WTC11 (cell line): ENCODE results near the gene ZNF354C.

Experiments
- GABPB1 ChIP-seq: sonication (generic); formaldehyde crosslinking; IDR thresholded peaks from 2 replicates; pipeline ENCODE4 v1.8.1; 2023; ENCODE audit warnings: mild to moderate bottlenecking, missing genetic modification reagents
- NR2C2 ChIP-seq: sonication (generic); formaldehyde crosslinking; IDR thresholded peaks from 2 replicates; pipeline ENCODE4 v1.8.0; 2022; ENCODE audit warnings: mild to moderate bottlenecking, missing genetic modification reagents
- SP1 ChIP-seq: sonication (generic); formaldehyde crosslinking; conservative IDR thresholded peaks from 2 replicates; pipeline ENCODE4 v1.8.1; 2022; ENCODE audit warnings: missing genetic modification reagents
- TF ChIP-seq, protein P1 (sequence below): sonication (generic); formaldehyde crosslinking; IDR thresholded peaks from 2 replicates; pipeline ENCODE4 v1.8.0; 2022; ENCODE audit warnings: missing genetic modification reagents

DNA sequence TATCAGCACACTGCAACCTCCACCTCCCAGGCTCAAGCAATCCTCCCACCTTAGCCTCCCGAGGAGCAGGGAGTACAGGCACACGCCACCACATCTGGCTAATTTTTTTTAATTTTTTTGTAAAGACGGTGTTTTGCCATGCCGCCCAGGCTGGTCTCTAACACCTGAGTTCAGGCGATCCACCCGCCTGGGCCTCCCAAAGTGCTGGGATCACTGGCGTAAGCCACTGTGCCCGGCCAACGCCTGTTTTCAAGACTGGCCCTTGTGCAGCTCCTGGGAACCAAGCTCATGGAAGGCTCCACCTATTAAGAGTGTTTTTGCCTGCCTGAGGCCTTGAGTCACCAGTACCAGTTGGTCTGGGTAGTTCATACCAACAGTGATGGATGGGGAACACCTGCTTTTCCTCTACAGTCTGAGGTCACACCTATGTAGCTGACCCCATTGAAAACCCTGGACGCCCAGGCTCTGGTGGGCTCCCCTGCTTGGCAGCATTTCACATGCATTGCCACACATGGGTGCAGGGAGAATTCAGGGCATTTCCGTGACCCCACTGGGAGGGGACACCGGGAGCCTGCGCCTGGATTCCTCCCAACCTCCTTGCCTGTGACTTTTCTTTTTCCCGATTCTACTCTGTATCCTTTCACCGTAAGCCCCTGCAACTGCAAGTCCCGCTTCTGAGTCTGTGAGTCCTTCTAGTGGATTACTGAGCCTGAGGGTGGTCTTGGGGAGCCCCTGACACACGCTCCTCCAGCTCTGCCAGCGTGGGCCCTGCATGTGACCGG is 63.5 kb downstream of the ZNF354C start:
- TF ChIP-seq, protein P1, sequence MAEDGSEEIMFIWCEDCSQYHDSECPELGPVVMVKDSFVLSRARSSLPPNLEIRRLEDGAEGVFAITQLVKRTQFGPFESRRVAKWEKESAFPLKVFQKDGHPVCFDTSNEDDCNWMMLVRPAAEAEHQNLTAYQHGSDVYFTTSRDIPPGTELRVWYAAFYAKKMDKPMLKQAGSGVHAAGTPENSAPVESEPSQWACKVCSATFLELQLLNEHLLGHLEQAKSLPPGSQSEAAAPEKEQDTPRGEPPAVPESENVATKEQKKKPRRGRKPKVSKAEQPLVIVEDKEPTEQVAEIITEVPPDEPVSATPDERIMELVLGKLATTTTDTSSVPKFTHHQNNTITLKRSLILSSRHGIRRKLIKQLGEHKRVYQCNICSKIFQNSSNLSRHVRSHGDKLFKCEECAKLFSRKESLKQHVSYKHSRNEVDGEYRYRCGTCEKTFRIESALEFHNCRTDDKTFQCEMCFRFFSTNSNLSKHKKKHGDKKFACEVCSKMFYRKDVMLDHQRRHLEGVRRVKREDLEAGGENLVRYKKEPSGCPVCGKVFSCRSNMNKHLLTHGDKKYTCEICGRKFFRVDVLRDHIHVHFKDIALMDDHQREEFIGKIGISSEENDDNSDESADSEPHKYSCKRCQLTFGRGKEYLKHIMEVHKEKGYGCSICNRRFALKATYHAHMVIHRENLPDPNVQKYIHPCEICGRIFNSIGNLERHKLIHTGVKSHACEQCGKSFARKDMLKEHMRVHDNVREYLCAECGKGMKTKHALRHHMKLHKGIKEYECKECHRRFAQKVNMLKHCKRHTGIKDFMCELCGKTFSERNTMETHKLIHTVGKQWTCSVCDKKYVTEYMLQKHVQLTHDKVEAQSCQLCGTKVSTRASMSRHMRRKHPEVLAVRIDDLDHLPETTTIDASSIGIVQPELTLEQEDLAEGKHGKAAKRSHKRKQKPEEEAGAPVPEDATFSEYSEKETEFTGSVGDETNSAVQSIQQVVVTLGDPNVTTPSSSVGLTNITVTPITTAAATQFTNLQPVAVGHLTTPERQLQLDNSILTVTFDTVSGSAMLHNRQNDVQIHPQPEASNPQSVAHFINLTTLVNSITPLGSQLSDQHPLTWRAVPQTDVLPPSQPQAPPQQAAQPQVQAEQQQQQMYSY (CRISPR knock-in tag): no peak
- TF ChIP-seq NR2C2 (no peak), GABPB1 (CRISPR knock-in tag) (no peak), SP1 (CRISPR knock-in tag) (no peak)
